Osteoblast (primary cell): ENCODE results near the gene TMEM213. TPM values are rescaled to one million over a fixed set of nuclear protein-coding genes. Genes with fewer than 3 reads are reported as not detected.

Experiments
- DNase-seq: peaks from one replicate; pipeline ENCODE4 v3.0.0; 2011; ENCODE audit warnings: low spot score, mixed read lengths; ENCODE audit not compliant: insufficient read length; ENCODE audit errors: missing footprints
- H2AFZ ChIP-seq: 2 replicates; pipeline ENCODE4 v1.6.0; 2011; ENCODE audit warnings: mild to moderate bottlenecking, low read length
- H3K27ac ChIP-seq: 2 replicates; pipeline ENCODE4 v1.5.1; 2011; ENCODE audit warnings: mild to moderate bottlenecking, low read depth, low read length, moderate library complexity
- H3K27me3 ChIP-seq: 2 replicates; pipeline ENCODE4 v1.6.0; 2012; ENCODE audit warnings: mild to moderate bottlenecking, control low read depth, inconsistent platforms, low read length, moderate library complexity; ENCODE audit not compliant: insufficient read depth
- H3K36me3 ChIP-seq: 2 replicates; pipeline ENCODE4 v1.5.1; 2011; ENCODE audit warnings: mild to moderate bottlenecking, low read length, control low read depth, moderate library complexity; ENCODE audit not compliant: insufficient read depth
- H3K4me1 ChIP-seq: 2 replicates; pipeline ENCODE4 v1.5.1; 2011; ENCODE audit warnings: mild to moderate bottlenecking, low read length, control low read depth, moderate library complexity; ENCODE audit not compliant: insufficient read depth
- H3K4me2 ChIP-seq: 2 replicates; pipeline ENCODE4 v1.6.0; 2011; ENCODE audit warnings: mild to moderate bottlenecking, low read length; ENCODE audit not compliant: insufficient read depth
- H3K4me3 ChIP-seq: fragments of 200-600 bp; sonication (generic); 3 replicates; pipeline ENCODE4 v1.5.1; 2012; ENCODE audit warnings: mild to moderate bottlenecking, low read length, inconsistent platforms; ENCODE audit not compliant: insufficient read depth
- H3K79me2 ChIP-seq: 2 replicates; pipeline ENCODE4 v1.6.0; 2012; ENCODE audit warnings: mild to moderate bottlenecking, low read length, control low read depth, inconsistent platforms; ENCODE audit not compliant: insufficient read depth
- H3K9me3 ChIP-seq: 2 replicates; pipeline ENCODE4 v1.5.1; 2011; ENCODE audit warnings: low read depth, low read length, control low read depth
- H4K20me1 ChIP-seq: 2 replicates; pipeline ENCODE4 v1.6.0; 2012; ENCODE audit warnings: mild to moderate bottlenecking, low read length, control low read depth; ENCODE audit not compliant: insufficient read depth
- CTCF ChIP-seq: IDR thresholded peaks from 2 replicates; pipeline ENCODE4 v1.5.1; 2011; ENCODE audit warnings: mild to moderate bottlenecking, low read depth, low read length, moderate library complexity; ENCODE audit errors: extremely low read depth
- small RNA-seq: library from RNA; depleted of rRNA; stranded (forward); fragments of <200 nt; gene quantifications from one replicate; pipeline ENCODE3, GENCODE V24; 2012
- total RNA-seq: library from RNA; depleted of rRNA; stranded (reverse); fragments of >200 nt; gene quantifications from 2 replicates; pipeline ENCODE4 v1.2.3, GENCODE V29; 2012

The TMEM213 gene
- total RNA-seq, 1 donor, result not detected

- Histone ChIP-seq H3K79me2 (no peaks in the 10 kb centered on the region), H3K4me1 (peaks cover 5% of the 10 kb centered on the region), H3K4me2 (peak overlapping the region; percentile 59), H3K36me3 (no peaks in the 10 kb centered on the region), H3K27ac (no peak overlapping the region), H3K27me3 (no peaks in the 10 kb centered on the region), H4K20me1 (no peaks in the 10 kb centered on the region), H2AFZ (no peak overlapping the region), H3K9me3 (no peaks in the 10 kb centered on the region), H3K4me3 (no peak overlapping the region)
- peak; percentile 85 for DNase-seq
- peak; percentile 69 for TF ChIP-seq CTCF
Observed at GRCh38 chr7:138886501-138886917, 88.7 kb downstream of the TMEM213 start.

GRCh38 chr7:138887085-138887710 is 89.4 kb downstream of the TMEM213 start:
- H3K79me2 ChIP-seq, result no peaks in the 10 kb centered on the region
- peaks cover 5% of the 10 kb centered on the region for H3K4me1 ChIP-seq
- no peak overlapping the region for H2AFZ ChIP-seq
- TF ChIP-seq CTCF, result no peak
- H4K20me1 ChIP-seq, result no peaks in the 10 kb centered on the region
- no peak overlapping the region for H3K27ac ChIP-seq
- no peak for DNase-seq
- no peaks in the 10 kb centered on the region for H3K9me3 ChIP-seq
- no peaks in the 10 kb centered on the region for H3K27me3 ChIP-seq
- H3K4me3 ChIP-seq, result no peak overlapping the region
- H3K36me3 ChIP-seq, result no peaks in the 10 kb centered on the region
- H3K4me2 ChIP-seq, result no peak overlapping the region

Small RNAs within 50 kb of the gene (small RNA-seq; reads per million reads assigned to genes)
- not detected for gene RNU6-1272P

Other genes with a start within 250 kb of the TMEM213 start
- gene SVOPL, start 96.6 kb upstream of the TMEM213 start, total RNA-seq, result under 0.01 TPM in 1 of 2 replicates, not detected in the other
- under 0.01 TPM in 2 replicates for gene ATP6V0A4, start 202 bp downstream of the TMEM213 start, total RNA-seq
- 2.9 and 3.3 TPM in 2 replicates for gene KIAA1549, start 183.4 kb downstream of the TMEM213 start, total RNA-seq
- gene ZC3HAV1L, start 238.0 kb downstream of the TMEM213 start, total RNA-seq, result 17.1 and 17.4 TPM in 2 replicates